Panc1 (cell line): Measurements from ENCODE around the gene GPD2. TPM values are rescaled to one million over a fixed set of nuclear protein-coding genes. Genes with fewer than 3 reads are reported as not detected.

Experiments
- ATAC-seq: fragments of 200-7000 bp; cut with Tn5 transposase; 2 replicates; pipeline ENCODE4 v1.9.1; 2020; ENCODE audit warnings: mild to moderate bottlenecking, moderate library complexity
- BruUV-seq: library from RNA; stranded (reverse); fragments of 400-500 nt; replicated peaks from 2 replicates; lab custom pipeline; 2021; lab: Mats Ljungman, UMichigan
- CTCF ChIA-PET: fragments of 300-600 bp; sonication (Branson Sonifier 250); formaldehyde crosslinking; loops from one replicate; lab custom pipeline; 2022; ENCODE audit warnings: antibody characterized with exemption; lab: Charles Lee
- POLR2A ChIA-PET: fragments of 300-600 bp; sonication (Branson Sonifier 250); formaldehyde crosslinking; loops from one replicate; lab custom pipeline; 2022; ENCODE audit warnings: antibody characterized with exemption; lab: Charles Lee
- DNase-seq: peaks from one replicate; pipeline ENCODE4 v3.0.0-alpha.2; 2010; ENCODE audit warnings: low read depth, low spot score
- H3K27ac ChIP-seq: 2 replicates; pipeline ENCODE4 v1.5.1; 2011; ENCODE audit warnings: mild to moderate bottlenecking, low read length, inconsistent platforms
- H3K27me3 ChIP-seq: fragments of 200-500 bp; sonication (Bioruptor generic); 2 replicates; pipeline ENCODE4 v1.6.0; 2014; ENCODE audit warnings: low read length, inconsistent platforms; ENCODE audit not compliant: control insufficient read depth, insufficient read depth
- H3K36me3 ChIP-seq: fragments of 200-500 bp; sonication (Bioruptor generic); 2 replicates; pipeline ENCODE4 v1.5.1; 2014; ENCODE audit warnings: inconsistent platforms, mild to moderate bottlenecking, low read length, moderate library complexity; ENCODE audit not compliant: control insufficient read depth, insufficient read depth
- H3K4me1 ChIP-seq: 2 replicates; pipeline ENCODE4 v1.5.1; 2011; ENCODE audit warnings: inconsistent platforms, mild to moderate bottlenecking, low read length, moderate library complexity; ENCODE audit not compliant: control insufficient read depth, insufficient read depth
- H3K4me3 ChIP-seq, 2 experiments: 2 replicates each; pipeline ENCODE4 v1.5.1; 2011 to 2012; ENCODE audit warnings: low read depth in 2 of 2, low read length in 2 of 2, mild to moderate bottlenecking in 2 of 2, inconsistent platforms in 1 of 2, moderate library complexity in 1 of 2
- H3K9me3 ChIP-seq: fragments of 200-500 bp; sonication (Bioruptor generic); 2 replicates; pipeline ENCODE4 v1.5.1; 2014; ENCODE audit warnings: low read depth, mild to moderate bottlenecking, inconsistent platforms, low read length, moderate library complexity; ENCODE audit not compliant: control insufficient read depth, insufficient read depth
- CTCF ChIP-seq: fragments of 450-650 bp; IDR thresholded peaks from 2 replicates; pipeline ENCODE4 v1.5.1; 2017; ENCODE audit warnings: mild to moderate bottlenecking
- POLR2AphosphoS5 ChIP-seq: IDR thresholded peaks from 2 replicates; pipeline ENCODE4 v1.6.1; 2012; ENCODE audit warnings: mild to moderate bottlenecking, low read depth, low read length, moderate library complexity
- REST ChIP-seq, 2 experiments: IDR thresholded peaks; 2 replicates each; pipeline ENCODE4 v1.6.1; 2011 to 2012; ENCODE audit warnings: low read depth in 2 of 2, control low read depth in 1 of 2, low read length in 1 of 2, mild to moderate bottlenecking in 1 of 2, moderate library complexity in 1 of 2; ENCODE audit not compliant: insufficient read depth in 1 of 2
- SIN3A ChIP-seq: IDR thresholded peaks from 2 replicates; pipeline ENCODE4 v1.6.1; 2012; ENCODE audit warnings: low read depth, mild to moderate bottlenecking, low read length, moderate library complexity, borderline replicate concordance; ENCODE audit not compliant: insufficient read depth
- TCF7L2 ChIP-seq: IDR thresholded peaks from 2 replicates; pipeline ENCODE4 v1.6.1; 2011; ENCODE audit warnings: mild to moderate bottlenecking, low read depth, low read length, inconsistent platforms
- in situ Hi-C: cut with HindIII; loops from 2 replicates; pipeline ENCODE4 v1.10.0; 2016; ENCODE audit warnings: low sequenced_read_pairs, low pct_unique_long_range_greater_than_20kb
- intact Hi-C: fragments of 100-400 bp; cut with micrococcal nuclease; formaldehyde crosslinking; loops from one replicate; pipeline ENCODE4 v1.10.0; 2022; ENCODE audit not compliant: unreplicated experiment
- total RNA-seq: library from RNA; stranded (reverse); gene quantifications from one replicate; pipeline ENCODE4 v1.2.1, GENCODE V29; 2021; ENCODE audit not compliant: unreplicated experiment

The GPD2 gene
- total RNA-seq, 1 experiment from 2014 or later = 27.5 TPM

- Histone ChIP-seq H3K27me3 (no peaks in the 10 kb centered on the region), H3K9me3 (no peaks in the 10 kb centered on the region), H3K36me3 (no peaks in the 10 kb centered on the region), H3K4me3 (no peak overlapping the region), H3K27ac (no peak overlapping the region), H3K4me1 (no peaks in the 10 kb centered on the region)
- ChIA-PET POLR2A (no interaction called here), CTCF (no interaction called here)
- DNase-seq (no peak), ATAC-seq (no peak)
- in situ Hi-C loops (no loop called here), intact Hi-C loops (no loop called here)
- no peak for TF ChIP-seq REST (IDR thresholded peaks at IDR 0.05; ENCODE audit: insufficient read depth in 1 of 2, low read depth in 2 of 2, low read length in 1 of 2)
- TF ChIP-seq TCF7L2 = no peak
- TF ChIP-seq CTCF = no peak
- TF ChIP-seq SIN3A = no peak
- TF ChIP-seq POLR2AphosphoS5 = no peak
- BruUV-seq = no TSS peak
Measured at GRCh38 chr2:156536534-156536933, 100.4 kb downstream of the GPD2 start.

GRCh38 chr2:156537141-156537540 lies 101.0 kb downstream of the GPD2 start:
- Histone ChIP-seq H3K36me3 (no peaks in the 10 kb centered on the region), H3K4me3 (no peak overlapping the region), H3K4me1 (no peaks in the 10 kb centered on the region), H3K27me3 (no peaks in the 10 kb centered on the region), H3K9me3 (no peaks in the 10 kb centered on the region), H3K27ac (no peak overlapping the region)
- no TSS peak for BruUV-seq
- intact Hi-C loops (no loop called here), in situ Hi-C loops (no loop called here)
- ChIA-PET CTCF (no interaction called here), POLR2A (no interaction called here)
- DNase-seq (no peak), ATAC-seq (no peak)
- no peak for TF ChIP-seq REST (IDR thresholded peaks at IDR 0.05; ENCODE audit: insufficient read depth in 1 of 2, low read depth in 2 of 2, low read length in 1 of 2)
- no peak for TF ChIP-seq POLR2AphosphoS5
- no peak for TF ChIP-seq TCF7L2
- no peak for TF ChIP-seq CTCF
- no peak for TF ChIP-seq SIN3A
